HCT116 (cell line): ENCODE measurements around the gene STK32B. TPM values are rescaled to one million over a fixed set of nuclear protein-coding genes. Genes with fewer than 3 reads are reported as not detected.

Source experiments
- ATAC-seq: fragments of 200-7000 bp; cut with Tn5 transposase; 2 replicates; pipeline ENCODE4 v1.9.1; 2020; ENCODE audit warnings: mild to moderate bottlenecking, moderate library complexity
- BruUV-seq: library from RNA; stranded (reverse); fragments of 400-500 nt; replicated peaks from 2 replicates; lab custom pipeline; 2021; lab: Mats Ljungman, UMichigan
- CTCF ChIA-PET: fragments of 300-600 bp; sonication (Branson Sonifier 250); formaldehyde crosslinking; loops from one replicate; lab custom pipeline; 2021; ENCODE audit warnings: antibody characterized with exemption; lab: Charles Lee
- POLR2A ChIA-PET: fragments of 300-600, 350-600 bp; sonication (Branson Sonifier 250); formaldehyde crosslinking; loops from one replicate; lab custom pipeline; 2021; ENCODE audit warnings: antibody characterized with exemption; lab: Charles Lee
- RAD21 ChIA-PET, 2 experiments: fragments of 300-600 bp; sonication (Branson Sonifier 250); formaldehyde crosslinking; loops; one replicate each; lab custom pipeline; 2023; ENCODE audit warnings: low total read pairs in 2 of 2; ENCODE audit not compliant: uncharacterized antibody in 2 of 2, unreplicated experiment in 2 of 2, low non-redundant PET in 1 of 2; lab: Charles Lee
- DNase-seq: peaks from one replicate; pipeline ENCODE4 v3.0.0-alpha.2; 2010; ENCODE audit warnings: low read depth, low spot score
- H2AFZ ChIP-seq: fragments of 200-600 bp; shearing (Covaris generic), sonication (generic); 2 replicates; pipeline ENCODE4 v1.6.1; 2017; ENCODE audit warnings: low read depth, mixed run types, mixed read lengths, antibody characterized with exemption, low read length; ENCODE audit not compliant: poor library complexity, severe bottlenecking
- H3K27ac ChIP-seq: 2 replicates; pipeline ENCODE4 v1.5.1; 2012; ENCODE audit warnings: low read depth, low read length
- H3K27me3 ChIP-seq: fragments of 200-600 bp; sonication (generic); 2 replicates; pipeline ENCODE4 v1.6.1; 2016; ENCODE audit warnings: mixed run types, low read length, mixed read lengths; ENCODE audit not compliant: insufficient read depth
- H3K36me3 ChIP-seq, 2 experiments: fragments of 200-500 bp in 1 of 2; fragments of 200-600 bp in 1 of 2; sonication (Bioruptor generic) in 1 of 2; sonication (generic) in 1 of 2; 2 replicates each; pipeline versions ENCODE4 v1.5.1 to v1.6.1; 2014 to 2016; ENCODE audit warnings: low read length in 2 of 2, inconsistent platforms in 1 of 2, mixed read lengths in 1 of 2, mixed run types in 1 of 2; ENCODE audit not compliant: insufficient read depth in 2 of 2, control insufficient read depth in 1 of 2
- H3K4me1 ChIP-seq, 2 experiments: fragments of 200-600 bp in 1 of 2; sonication (generic) in 1 of 2; 2 replicates each; pipeline versions ENCODE4 v1.5.1 to v1.6.1; 2012 to 2017; ENCODE audit warnings: low read length in 2 of 2, inconsistent platforms in 1 of 2, mild to moderate bottlenecking in 1 of 2, mixed read lengths in 1 of 2, mixed run types in 1 of 2, moderate library complexity in 1 of 2; ENCODE audit not compliant: insufficient read depth in 2 of 2, control insufficient read depth in 1 of 2
- H3K4me2 ChIP-seq: fragments of 200-600 bp; sonication (generic); 2 replicates; pipeline ENCODE4 v1.6.1; 2017; ENCODE audit warnings: mixed run types, low read length, mixed read lengths
- H3K4me3 ChIP-seq, 2 experiments: fragments of 200-600 bp in 1 of 2; sonication (generic) in 1 of 2; replicated peaks in 1 of 2; 2 replicates each; pipeline ENCODE4 v1.5.1; 2011 to 2016; ENCODE audit warnings: low read length in 2 of 2, control low read depth in 1 of 2, low read depth in 1 of 2, mild to moderate bottlenecking in 1 of 2, mixed read lengths in 1 of 2, mixed run types in 1 of 2
- H3K79me2 ChIP-seq: fragments of 200-600 bp; sonication (generic); 2 replicates; pipeline ENCODE4 v1.6.1; 2017; ENCODE audit warnings: mild to moderate bottlenecking, mixed run types, low read length, moderate library complexity, mixed read lengths; ENCODE audit not compliant: insufficient read depth
- H3K9ac ChIP-seq: fragments of 200-600 bp; sonication (generic); 2 replicates; pipeline ENCODE4 v1.6.1; 2016; ENCODE audit warnings: low read length, mixed read lengths
- H3K9me2 ChIP-seq: fragments of 200-600 bp; sonication (generic), shearing (Covaris generic); 2 replicates; pipeline ENCODE4 v1.6.1; 2017; ENCODE audit warnings: mixed run types, mild to moderate bottlenecking, moderate library complexity; ENCODE audit not compliant: insufficient read depth
- H3K9me3 ChIP-seq, 2 experiments: fragments of 200-500 bp in 1 of 2; fragments of 200-600 bp in 1 of 2; sonication (Bioruptor generic) in 1 of 2; sonication (generic) in 1 of 2; 2 replicates each; pipeline ENCODE4 v1.6.1; 2014 to 2017; ENCODE audit warnings: low read length in 2 of 2, mixed read lengths in 2 of 2, inconsistent platforms in 1 of 2, low read depth in 1 of 2, mild to moderate bottlenecking in 1 of 2, mixed run types in 1 of 2, moderate library complexity in 1 of 2; ENCODE audit not compliant: control insufficient read depth in 1 of 2, insufficient read depth in 1 of 2
- H4K20me1 ChIP-seq: fragments of 200-600 bp; sonication (generic), shearing (Covaris generic); 2 replicates; pipeline ENCODE4 v1.6.1; 2017; ENCODE audit warnings: mixed run types, mild to moderate bottlenecking, moderate library complexity; ENCODE audit not compliant: insufficient read depth
- EGR1 ChIP-seq: IDR thresholded peaks from 2 replicates; pipeline ENCODE4 v1.6.1; 2012; ENCODE audit warnings: low read depth
- ELF1 ChIP-seq: IDR thresholded peaks from 2 replicates; pipeline ENCODE4 v1.6.1; 2012; ENCODE audit warnings: low read depth, borderline replicate concordance
- MAX ChIP-seq: IDR thresholded peaks from 2 replicates; pipeline ENCODE4 v1.6.1; 2012
- POLR2A ChIP-seq: IDR thresholded peaks from 2 replicates; pipeline ENCODE4 v1.7.0; 2011; ENCODE audit warnings: borderline replicate concordance; ENCODE audit not compliant: insufficient read depth, insufficient read length; ENCODE audit errors: extremely low read depth
- POLR2AphosphoS5 ChIP-seq: IDR thresholded peaks from 2 replicates; pipeline ENCODE4 v1.6.1; 2011; ENCODE audit warnings: mild to moderate bottlenecking, low read depth, low read length, moderate library complexity
- ZBTB33 ChIP-seq: IDR thresholded peaks from 2 replicates; pipeline ENCODE4 v1.6.1; 2011; ENCODE audit warnings: mild to moderate bottlenecking, low read length, moderate library complexity; ENCODE audit not compliant: insufficient replicate concordance; ENCODE audit errors: extremely low read depth
- ZFX ChIP-seq: fragments of 450-650 bp; IDR thresholded peaks from 2 replicates; pipeline ENCODE4 v1.6.1; 2017
- ZNF274 ChIP-seq: fragments of 200-500 bp; sonication (Bioruptor generic); IDR thresholded peaks from 2 replicates; pipeline ENCODE4 v1.6.1; 2014; ENCODE audit warnings: mild to moderate bottlenecking, low read depth, low read length, inconsistent platforms
- intact Hi-C: fragments of 100-400 bp; cut with micrococcal nuclease; formaldehyde crosslinking; loops from 2 replicates; pipeline ENCODE4 v1.10.0; 2022
- total RNA-seq: library from RNA; stranded (reverse); gene quantifications from one replicate; pipeline ENCODE4 v1.2.1, GENCODE V29; 2021; ENCODE audit not compliant: unreplicated experiment
- TF ChIP-seq, protein P1 (sequence below): IDR thresholded peaks from 2 replicates; pipeline ENCODE4 v1.6.1; 2012; ENCODE audit warnings: low read depth
- TF ChIP-seq, protein P2 (sequence below), 3 experiments: fragments of 200-600 bp in 1 of 3; sonication (generic) in 1 of 3; IDR thresholded peaks in 2 of 3; conservative IDR thresholded peaks in 1 of 3; 2 replicates each; pipeline ENCODE4 v1.5.1; 2012 to 2017; ENCODE audit warnings: low read depth in 2 of 3, low read length in 2 of 3, antibody characterized with exemption in 1 of 3, borderline replicate concordance in 1 of 3, control low read depth in 1 of 3, mild to moderate bottlenecking in 1 of 3, mixed read lengths in 1 of 3, mixed run types in 1 of 3, moderate library complexity in 1 of 3; ENCODE audit not compliant: insufficient read depth in 1 of 3

STK32B gene
- total RNA-seq, 1 experiment from 2014 or later, result not detected

DNA sequence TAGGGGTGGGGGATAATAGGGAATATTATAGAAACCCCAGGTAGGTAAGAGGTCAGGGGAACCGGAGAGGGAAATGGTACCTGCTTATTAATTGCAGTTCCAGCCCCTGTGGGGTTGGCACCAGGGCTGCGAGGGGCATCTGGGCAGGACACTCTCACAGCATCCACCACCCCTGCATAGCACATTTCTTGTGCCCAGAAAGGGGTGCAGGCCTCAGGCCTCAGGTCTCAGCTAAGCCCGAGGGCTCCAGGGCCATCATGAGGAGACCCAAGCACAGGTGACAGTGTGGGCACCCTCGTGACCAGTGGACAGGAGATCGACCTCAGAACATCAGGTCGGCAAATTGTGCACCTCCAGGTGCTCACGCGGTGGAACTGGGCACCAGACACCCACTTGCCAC, 492.4 kb downstream of the STK32B start:
- peaks cover 45% of the 10 kb centered on the region for H3K27me3 ChIP-seq
- H3K9me2 ChIP-seq, result no peaks in the 10 kb centered on the region
- no peak overlapping the region for H3K4me2 ChIP-seq
- no peaks in the 10 kb centered on the region for H3K79me2 ChIP-seq
- no TSS peak for BruUV-seq
- CTCF ChIA-PET, result no interaction called here
- RAD21 ChIA-PET, result no interaction called here
- H3K4me1 ChIP-seq, result no peaks in the 10 kb centered on the region
- no peak overlapping the region for H3K27ac ChIP-seq
- H3K9ac ChIP-seq, result no peak overlapping the region
- no peaks in the 10 kb centered on the region for H3K36me3 ChIP-seq
- POLR2A ChIA-PET, result no interaction called here
- H3K4me3 ChIP-seq, result no peak overlapping the region
- no peaks in the 10 kb centered on the region for H3K9me3 ChIP-seq
- H2AFZ ChIP-seq, result no peak overlapping the region
- ATAC-seq, result no peak
- no peaks in the 10 kb centered on the region for H4K20me1 ChIP-seq
- TF ChIP-seq ZNF274 (no peak), MAX (no peak), ZBTB33 (no peak), POLR2A (no peak), POLR2AphosphoS5 (no peak), ZFX (no peak)
- no peak for DNase-seq
- intact Hi-C loops, result no loop called here

- ChIA-PET RAD21 (no interaction called here), POLR2A (no interaction called here), CTCF (no interaction called here)
- DNase-seq (no peak), ATAC-seq (no peak)
- no peak overlapping the region for H3K9ac ChIP-seq
- H3K79me2 ChIP-seq, result no peaks in the 10 kb centered on the region
- H3K9me3 ChIP-seq, result no peaks in the 10 kb centered on the region
- H3K36me3 ChIP-seq, result no peaks in the 10 kb centered on the region
- H3K4me1 ChIP-seq, result no peaks in the 10 kb centered on the region
- H3K27me3 ChIP-seq, result peaks cover 35% of the 10 kb centered on the region
- H4K20me1 ChIP-seq, result no peaks in the 10 kb centered on the region
- H3K4me2 ChIP-seq, result no peak overlapping the region
- no peaks in the 10 kb centered on the region for H3K9me2 ChIP-seq
- no peak overlapping the region for H3K4me3 ChIP-seq
- no TSS peak for BruUV-seq
- H2AFZ ChIP-seq, result no peak overlapping the region
- intact Hi-C loops, result no loop called here
- no peak overlapping the region for H3K27ac ChIP-seq
- no peak for TF ChIP-seq EGR1
- no peak for TF ChIP-seq ZBTB33
- TF ChIP-seq, protein P1, sequence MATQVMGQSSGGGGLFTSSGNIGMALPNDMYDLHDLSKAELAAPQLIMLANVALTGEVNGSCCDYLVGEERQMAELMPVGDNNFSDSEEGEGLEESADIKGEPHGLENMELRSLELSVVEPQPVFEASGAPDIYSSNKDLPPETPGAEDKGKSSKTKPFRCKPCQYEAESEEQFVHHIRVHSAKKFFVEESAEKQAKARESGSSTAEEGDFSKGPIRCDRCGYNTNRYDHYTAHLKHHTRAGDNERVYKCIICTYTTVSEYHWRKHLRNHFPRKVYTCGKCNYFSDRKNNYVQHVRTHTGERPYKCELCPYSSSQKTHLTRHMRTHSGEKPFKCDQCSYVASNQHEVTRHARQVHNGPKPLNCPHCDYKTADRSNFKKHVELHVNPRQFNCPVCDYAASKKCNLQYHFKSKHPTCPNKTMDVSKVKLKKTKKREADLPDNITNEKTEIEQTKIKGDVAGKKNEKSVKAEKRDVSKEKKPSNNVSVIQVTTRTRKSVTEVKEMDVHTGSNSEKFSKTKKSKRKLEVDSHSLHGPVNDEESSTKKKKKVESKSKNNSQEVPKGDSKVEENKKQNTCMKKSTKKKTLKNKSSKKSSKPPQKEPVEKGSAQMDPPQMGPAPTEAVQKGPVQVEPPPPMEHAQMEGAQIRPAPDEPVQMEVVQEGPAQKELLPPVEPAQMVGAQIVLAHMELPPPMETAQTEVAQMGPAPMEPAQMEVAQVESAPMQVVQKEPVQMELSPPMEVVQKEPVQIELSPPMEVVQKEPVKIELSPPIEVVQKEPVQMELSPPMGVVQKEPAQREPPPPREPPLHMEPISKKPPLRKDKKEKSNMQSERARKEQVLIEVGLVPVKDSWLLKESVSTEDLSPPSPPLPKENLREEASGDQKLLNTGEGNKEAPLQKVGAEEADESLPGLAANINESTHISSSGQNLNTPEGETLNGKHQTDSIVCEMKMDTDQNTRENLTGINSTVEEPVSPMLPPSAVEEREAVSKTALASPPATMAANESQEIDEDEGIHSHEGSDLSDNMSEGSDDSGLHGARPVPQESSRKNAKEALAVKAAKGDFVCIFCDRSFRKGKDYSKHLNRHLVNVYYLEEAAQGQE, result no peak
- TF ChIP-seq, protein P2, sequence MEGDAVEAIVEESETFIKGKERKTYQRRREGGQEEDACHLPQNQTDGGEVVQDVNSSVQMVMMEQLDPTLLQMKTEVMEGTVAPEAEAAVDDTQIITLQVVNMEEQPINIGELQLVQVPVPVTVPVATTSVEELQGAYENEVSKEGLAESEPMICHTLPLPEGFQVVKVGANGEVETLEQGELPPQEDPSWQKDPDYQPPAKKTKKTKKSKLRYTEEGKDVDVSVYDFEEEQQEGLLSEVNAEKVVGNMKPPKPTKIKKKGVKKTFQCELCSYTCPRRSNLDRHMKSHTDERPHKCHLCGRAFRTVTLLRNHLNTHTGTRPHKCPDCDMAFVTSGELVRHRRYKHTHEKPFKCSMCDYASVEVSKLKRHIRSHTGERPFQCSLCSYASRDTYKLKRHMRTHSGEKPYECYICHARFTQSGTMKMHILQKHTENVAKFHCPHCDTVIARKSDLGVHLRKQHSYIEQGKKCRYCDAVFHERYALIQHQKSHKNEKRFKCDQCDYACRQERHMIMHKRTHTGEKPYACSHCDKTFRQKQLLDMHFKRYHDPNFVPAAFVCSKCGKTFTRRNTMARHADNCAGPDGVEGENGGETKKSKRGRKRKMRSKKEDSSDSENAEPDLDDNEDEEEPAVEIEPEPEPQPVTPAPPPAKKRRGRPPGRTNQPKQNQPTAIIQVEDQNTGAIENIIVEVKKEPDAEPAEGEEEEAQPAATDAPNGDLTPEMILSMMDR (IDR thresholded peaks at IDR 0.05 in 2 of 3, conservative IDR thresholded peaks at IDR 0.05 in 1 of 3; ENCODE audit: borderline replicate concordance in 1 of 3, insufficient read depth in 1 of 3, low read depth in 2 of 3, low read length in 2 of 3), result no peak
- TF ChIP-seq ELF1, result no peak
Observed at GRCh38 chr4:5544762-5545161, 493.5 kb downstream of the STK32B start.
